GM18907 (cell line): ENCODE data around the gene RALGDS.
"Not testable (repeated sequence)": the region's sequence is repeated elsewhere in the genome, so short reads cannot be mapped to it uniquely, and the experiment has no call there.

Source experiments
- ATAC-seq: cut with Tn5 transposase; IDR thresholded peaks from one replicate; pipeline ENCODE4 v1.9.1; 2021; ENCODE audit warnings: mild to moderate bottlenecking, moderate library complexity; ENCODE audit not compliant: unreplicated experiment

RALGDS gene

GRCh38 chr9:133070985-133071384, 50.1 kb downstream of the RALGDS start:
- ATAC-seq, result not testable (repeated sequence)

DNA sequence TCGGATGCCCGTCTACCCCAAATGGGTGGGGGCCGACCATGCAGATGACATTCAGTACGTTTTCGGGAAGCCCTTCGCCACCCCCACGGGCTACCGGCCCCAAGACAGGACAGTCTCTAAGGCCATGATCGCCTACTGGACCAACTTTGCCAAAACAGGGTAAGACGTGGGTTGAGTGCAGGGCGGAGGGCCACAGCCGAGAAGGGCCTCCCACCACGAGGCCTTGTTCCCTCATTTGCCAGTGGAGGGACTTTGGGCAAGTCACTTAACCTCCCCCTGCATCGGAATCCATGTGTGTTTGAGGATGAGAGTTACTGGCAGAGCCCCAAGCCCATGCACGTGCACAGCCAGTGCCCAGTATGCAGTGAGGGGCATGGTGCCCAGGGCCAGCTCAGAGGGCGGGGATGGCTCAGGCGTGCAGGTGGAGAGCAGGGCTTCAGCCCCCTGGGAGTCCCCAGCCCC, 50.5 kb downstream of the RALGDS start:
- not testable (repeated sequence) for ATAC-seq

- ATAC-seq, result not testable (repeated sequence)
These were observed 52.6 kb downstream of the RALGDS start for GRCh38 chr9:133068431-133068830.

DNA sequence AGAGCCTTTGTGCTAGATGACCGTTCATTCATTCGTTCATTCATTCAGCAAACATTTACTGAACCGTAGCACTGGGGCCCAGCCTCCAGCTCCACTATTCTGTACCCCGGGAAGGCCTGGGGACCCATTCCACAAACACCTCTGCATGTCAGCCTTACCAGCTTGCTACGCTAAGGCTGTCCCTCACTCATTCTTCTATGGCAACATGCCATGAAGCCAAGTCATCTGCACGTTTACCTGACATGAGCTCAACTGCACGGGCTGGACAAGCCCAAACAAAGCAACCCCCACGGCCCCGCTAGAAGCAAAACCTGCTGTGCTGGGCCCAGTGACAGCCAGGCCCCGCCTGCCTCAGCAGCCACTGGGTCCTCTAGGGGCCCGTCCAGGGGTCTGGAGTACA, 53.2 kb downstream of the RALGDS start:
- ATAC-seq, result no peak

DNA sequence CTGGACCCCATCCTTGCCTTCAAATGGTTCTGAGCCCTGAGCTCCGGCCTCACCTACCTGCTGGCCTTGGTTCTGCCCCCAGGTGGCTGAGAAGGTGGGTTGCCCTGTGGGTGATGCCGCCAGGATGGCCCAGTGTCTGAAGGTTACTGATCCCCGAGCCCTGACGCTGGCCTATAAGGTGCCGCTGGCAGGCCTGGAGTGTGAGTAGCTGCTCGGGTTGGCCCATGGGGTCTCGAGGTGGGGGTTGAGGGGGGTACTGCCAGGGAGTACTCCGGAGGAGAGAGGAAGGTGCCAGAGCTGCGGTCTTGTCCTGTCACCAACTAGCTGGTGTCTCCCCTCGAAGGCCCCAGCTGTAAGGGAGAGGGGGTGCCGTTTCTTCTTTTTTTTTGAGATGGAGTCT, 54.0 kb downstream of the RALGDS start:
- no peak for ATAC-seq

DNA sequence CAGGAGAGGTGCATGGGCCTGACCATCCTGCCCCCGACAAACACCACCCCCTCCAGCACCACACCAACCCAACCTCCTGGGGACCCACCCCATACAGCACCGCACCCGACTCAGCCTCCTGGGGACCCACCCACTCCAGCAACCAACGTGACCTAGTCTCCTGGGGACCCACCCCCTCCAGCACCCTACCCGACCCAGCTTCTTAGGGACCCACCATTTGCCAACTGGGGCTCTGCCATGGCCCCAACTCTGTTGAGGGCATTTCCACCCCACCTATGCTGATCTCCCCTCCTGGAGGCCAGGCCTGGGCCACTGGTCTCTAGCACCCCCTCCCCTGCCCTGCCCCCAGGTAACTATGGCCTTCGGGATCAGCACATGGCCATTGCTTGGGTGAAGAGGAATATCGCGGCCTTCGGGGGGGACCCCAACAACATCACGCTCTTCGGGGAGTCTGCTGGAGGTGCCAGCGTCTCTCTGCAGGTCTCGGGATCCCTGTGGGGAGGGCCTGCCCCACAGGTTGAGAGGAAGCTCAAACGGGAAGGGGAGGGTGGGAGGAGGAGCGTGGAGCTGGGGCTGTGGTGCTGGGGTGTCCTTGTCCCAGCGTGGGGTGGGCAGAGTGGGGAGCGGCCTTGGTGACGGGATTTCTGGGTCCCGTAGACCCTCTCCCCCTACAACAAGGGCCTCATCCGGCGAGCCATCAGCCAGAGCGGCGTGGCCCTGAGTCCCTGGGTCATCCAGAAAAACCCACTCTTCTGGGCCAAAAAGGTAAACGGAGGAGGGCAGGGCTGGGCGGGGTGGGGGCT, 54.7 kb downstream of the RALGDS start:
- no peak for ATAC-seq

DNA sequence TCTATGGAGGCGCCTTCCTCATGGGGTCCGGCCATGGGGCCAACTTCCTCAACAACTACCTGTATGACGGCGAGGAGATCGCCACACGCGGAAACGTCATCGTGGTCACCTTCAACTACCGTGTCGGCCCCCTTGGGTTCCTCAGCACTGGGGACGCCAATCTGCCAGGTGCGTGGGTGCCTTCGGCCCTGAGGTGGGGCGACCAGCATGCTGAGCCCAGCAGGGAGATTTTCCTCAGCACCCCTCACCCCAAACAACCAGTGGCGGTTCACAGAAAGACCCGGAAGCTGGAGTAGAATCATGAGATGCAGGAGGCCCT, 56.0 kb downstream of the RALGDS start:
- no peak for ATAC-seq

DNA sequence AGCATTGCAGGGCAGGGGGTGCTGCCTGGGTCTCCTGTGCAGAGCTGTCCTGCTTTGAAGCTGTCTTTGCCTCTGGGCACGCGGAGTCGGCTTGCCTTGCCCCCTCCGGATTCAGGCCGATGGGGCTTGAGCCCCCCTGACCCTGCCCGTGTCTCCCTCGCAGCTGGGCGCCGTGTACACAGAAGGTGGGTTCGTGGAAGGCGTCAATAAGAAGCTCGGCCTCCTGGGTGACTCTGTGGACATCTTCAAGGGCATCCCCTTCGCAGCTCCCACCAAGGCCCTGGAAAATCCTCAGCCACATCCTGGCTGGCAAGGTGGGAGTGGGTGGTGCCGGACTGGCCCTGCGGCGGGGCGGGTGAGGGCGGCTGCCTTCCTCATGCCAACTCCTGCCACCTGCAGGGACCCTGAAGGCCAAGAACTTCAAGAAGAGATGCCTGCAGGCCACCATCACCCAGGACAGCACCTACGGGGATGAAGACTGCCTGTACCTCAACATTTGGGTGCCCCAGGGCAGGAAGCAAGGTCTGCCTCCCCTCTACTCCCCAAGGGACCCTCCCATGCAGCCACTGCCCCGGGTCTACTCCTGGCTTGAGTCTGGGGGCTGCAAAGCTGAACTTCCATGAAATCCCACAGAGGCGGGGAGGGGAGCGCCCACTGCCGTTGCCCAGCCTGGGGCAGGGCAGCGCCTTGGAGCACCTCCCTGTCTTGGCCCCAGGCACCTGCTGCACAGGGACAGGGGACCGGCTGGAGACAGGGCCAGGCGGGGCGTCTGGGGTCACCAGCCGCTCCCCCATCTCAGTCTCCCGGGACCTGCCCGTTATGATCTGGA, 56.6 kb downstream of the RALGDS start:
- ATAC-seq, result no peak

DNA sequence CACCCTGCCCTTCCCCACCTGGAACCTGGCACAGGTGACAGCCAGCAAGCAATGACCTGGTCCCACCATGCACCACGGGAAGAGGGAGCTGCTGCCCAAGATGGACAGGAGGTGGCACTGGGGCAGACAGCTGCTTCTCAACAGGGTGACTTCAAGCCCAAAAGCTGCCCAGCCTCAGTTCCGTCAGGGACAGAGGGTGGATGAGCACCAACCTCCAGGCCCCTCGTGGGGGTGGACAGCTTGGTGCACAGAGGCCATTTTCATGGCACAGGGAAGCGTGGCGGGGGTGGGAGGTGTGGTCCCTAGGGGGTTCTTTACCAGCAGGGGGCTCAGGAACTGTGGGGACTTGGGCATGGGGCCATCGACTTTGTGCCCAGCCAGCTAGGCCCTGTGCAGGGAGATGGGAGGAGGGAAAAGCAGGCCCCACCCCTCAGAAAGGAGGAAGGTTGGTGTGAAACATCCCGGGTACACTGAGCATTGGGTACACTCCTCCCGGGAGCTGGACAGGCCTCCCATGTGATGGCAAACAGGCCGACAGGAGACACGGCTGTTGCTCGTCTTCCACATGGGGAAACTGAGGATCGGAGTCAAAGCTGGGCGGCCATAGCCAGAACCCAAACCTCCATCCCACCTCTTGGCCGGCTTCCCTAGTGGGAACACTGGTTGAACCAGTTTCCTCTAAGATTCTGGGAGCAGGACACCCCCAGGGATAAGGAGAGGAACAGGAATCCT, 57.4 kb downstream of the RALGDS start:
- no peak for ATAC-seq

- ATAC-seq, result no peak
These were observed 57.9 kb downstream of the RALGDS start for GRCh38 chr9:133063159-133063499.

GRCh38 chr9:133062569-133062968, 58.5 kb downstream of the RALGDS start:
- not testable (repeated sequence) for ATAC-seq

- not testable (repeated sequence) for ATAC-seq
These were observed 59.3 kb downstream of the RALGDS start, which contains the start of gene CEL for GRCh38 chr9:133061764-133062145. Gene CEL (plus strand): TSS chr9:133061981. CDS start chr9:133062003, 22 bp downstream.

- not testable (repeated sequence) for ATAC-seq
These were observed 59.8 kb downstream of the RALGDS start for GRCh38 chr9:133061019-133061763.

GRCh38 chr9:133060417-133060841, 60.6 kb downstream of the RALGDS start:
- ATAC-seq, result no peak

DNA sequence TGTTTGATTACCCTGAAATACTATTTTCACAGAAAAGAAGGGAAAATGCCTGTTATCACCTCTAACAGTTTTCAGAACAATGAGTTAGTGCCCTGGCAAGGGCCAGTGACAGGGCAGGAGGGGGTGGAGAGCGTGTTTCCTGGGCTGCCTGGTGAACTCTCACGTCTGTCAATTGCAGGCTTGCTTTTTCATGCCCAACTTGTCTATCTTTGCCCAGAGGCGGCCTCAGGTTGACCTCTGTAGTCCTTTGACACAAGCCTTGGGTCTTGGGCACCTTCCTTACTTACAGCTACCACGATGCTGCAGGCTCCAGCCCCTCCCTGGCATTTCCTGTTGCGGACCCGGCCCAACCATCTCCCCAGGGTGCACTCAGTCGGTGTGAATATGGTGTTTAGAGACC, 61.4 kb downstream of the RALGDS start:
- ATAC-seq, result no peak

GRCh38 chr9:133058550-133059320, 62.3 kb downstream of the RALGDS start:
- ATAC-seq, result no peak

DNA sequence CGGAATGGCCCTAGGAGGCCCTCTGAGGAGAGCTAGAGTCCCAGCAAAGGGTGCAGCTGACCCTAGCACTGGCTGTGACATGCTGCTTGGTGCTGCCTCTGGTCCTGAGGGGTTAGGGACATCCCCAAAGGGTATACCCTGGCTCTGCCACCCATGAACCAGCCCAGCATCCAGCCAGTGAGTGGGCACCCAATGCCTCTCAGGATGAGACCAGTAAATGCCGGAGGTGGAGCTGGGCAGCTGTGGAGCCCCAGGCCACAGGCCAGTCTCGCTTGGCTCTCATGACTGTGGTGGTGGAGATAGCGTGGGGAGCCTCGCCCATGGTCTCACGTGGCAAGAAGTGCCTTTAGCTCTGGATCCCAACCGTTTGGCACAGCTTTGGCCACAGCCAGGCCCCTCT, 63.0 kb downstream of the RALGDS start:
- ATAC-seq, result no peak

DNA sequence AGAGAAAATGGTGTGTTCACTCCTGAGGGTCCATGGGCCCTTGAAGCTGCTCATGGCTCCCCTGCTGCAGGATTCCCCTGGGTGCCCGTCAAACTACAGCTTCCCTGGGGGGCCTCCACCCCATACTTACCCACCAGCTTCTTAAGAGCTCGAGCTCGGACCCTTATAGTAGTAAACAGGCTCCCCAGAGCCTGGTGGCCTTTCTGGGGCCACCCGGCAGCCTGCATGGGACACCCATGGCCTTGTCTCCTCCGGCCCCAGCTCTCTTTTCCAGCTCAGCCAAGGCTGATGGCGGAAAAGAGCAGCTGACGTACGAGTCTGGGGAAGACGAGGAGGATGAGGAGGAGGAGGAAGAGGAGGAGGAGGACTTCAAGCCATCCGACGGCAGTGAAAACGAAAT, 63.5 kb downstream of the RALGDS start:
- no peak for ATAC-seq

DNA sequence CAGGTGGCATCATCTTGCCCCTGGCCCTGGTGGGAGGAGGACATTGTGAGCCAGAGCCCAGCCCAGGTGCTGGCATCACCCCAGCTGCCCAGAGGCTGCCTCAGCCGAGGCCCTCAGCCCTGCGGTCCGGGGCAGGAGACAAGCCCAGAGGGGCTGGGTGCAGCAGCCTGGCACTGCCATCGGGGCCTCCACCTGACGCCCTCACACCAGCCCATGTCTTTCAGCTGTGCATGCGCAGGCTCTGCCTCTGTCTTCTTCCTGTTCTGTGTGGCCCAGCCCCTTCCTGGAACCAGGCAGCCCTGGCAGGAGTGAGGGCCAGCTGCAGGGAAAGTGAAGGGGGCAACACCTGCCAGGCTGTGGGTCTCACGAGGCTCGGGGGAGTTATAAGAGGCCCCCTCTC, 64.0 kb downstream of the RALGDS start:
- ATAC-seq, result no peak

- ATAC-seq, result no peak
These were observed 64.5 kb downstream of the RALGDS start for GRCh38 chr9:133056533-133056932.
